Mucosa of rectum (tissue), 2 donors: Measurements from ENCODE around the gene CRTAC1.

Source experiments
- H3K27ac ChIP-seq, 2 donors: one replicate each; pipeline ENCODE4 v1.7.0; 2013; ENCODE audit warnings: inconsistent platforms in 2 of 2, low read depth in 2 of 2, low read length in 2 of 2
- H3K27me3 ChIP-seq, 2 donors: one replicate each; pipeline ENCODE4 v1.7.0; 2013; ENCODE audit warnings: low read length in 2 of 2; ENCODE audit not compliant: control insufficient read depth in 2 of 2, insufficient read depth in 2 of 2
- H3K36me3 ChIP-seq, 2 donors: one replicate each; pipeline ENCODE4 v1.7.0; 2013; ENCODE audit warnings: low read length in 2 of 2; ENCODE audit not compliant: control insufficient read depth in 2 of 2, insufficient read depth in 2 of 2
- H3K4me1 ChIP-seq, 2 donors: one replicate each; pipeline ENCODE4 v1.7.0; 2013; ENCODE audit warnings: low read length in 2 of 2, mild to moderate bottlenecking in 1 of 2; ENCODE audit not compliant: control insufficient read depth in 2 of 2, insufficient read depth in 2 of 2
- H3K4me3 ChIP-seq, 2 donors: one replicate each; pipeline ENCODE4 v1.7.0; 2013; ENCODE audit warnings: low read length in 2 of 2
- H3K9ac ChIP-seq, 2 donors: one replicate each; pipeline ENCODE4 v1.7.0; 2013; ENCODE audit warnings: low read length in 2 of 2, low read depth in 1 of 2, mild to moderate bottlenecking in 1 of 2
- H3K9me3 ChIP-seq, 2 donors: one replicate each; pipeline ENCODE4 v1.7.0; 2013; ENCODE audit warnings: low read length in 2 of 2; ENCODE audit not compliant: control insufficient read depth in 2 of 2
- donor health status: healthy.
- donor health status: Normal muscosa, but diverticular disease.

Gene CRTAC1

DNA sequence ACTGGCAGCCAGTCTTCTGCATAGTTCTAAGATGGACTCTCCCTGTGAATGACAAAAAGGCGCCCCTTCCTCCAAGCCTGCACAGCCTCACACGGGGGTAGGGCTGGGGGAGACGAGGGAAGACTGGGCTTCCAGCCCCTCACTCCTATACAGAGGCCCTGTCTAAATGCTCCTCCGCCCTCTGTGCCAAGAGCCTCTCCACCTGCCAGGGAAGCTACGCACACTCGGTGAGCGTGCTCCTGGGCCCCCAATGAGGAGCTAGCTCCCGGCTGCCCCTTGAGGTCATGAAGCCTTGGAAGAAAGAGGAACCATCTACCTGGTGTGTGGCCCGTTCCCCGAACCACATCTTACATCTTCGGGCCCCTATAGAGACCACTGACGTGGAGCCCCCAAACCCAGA lies 54.8 kb downstream of the CRTAC1 start:
- H3K9me3 ChIP-seq, result no peaks in the 10 kb centered on the region
- no peak overlapping the region for H3K9ac ChIP-seq
- peaks cover 5 to 6% of the 10 kb centered on the region in 2 donors for H3K27me3 ChIP-seq
- no peaks in the 10 kb centered on the region for H3K36me3 ChIP-seq
- no peak overlapping the region for H3K27ac ChIP-seq
- H3K4me1 ChIP-seq, result no peaks in the 10 kb centered on the region
- no peak overlapping the region for H3K4me3 ChIP-seq

DNA sequence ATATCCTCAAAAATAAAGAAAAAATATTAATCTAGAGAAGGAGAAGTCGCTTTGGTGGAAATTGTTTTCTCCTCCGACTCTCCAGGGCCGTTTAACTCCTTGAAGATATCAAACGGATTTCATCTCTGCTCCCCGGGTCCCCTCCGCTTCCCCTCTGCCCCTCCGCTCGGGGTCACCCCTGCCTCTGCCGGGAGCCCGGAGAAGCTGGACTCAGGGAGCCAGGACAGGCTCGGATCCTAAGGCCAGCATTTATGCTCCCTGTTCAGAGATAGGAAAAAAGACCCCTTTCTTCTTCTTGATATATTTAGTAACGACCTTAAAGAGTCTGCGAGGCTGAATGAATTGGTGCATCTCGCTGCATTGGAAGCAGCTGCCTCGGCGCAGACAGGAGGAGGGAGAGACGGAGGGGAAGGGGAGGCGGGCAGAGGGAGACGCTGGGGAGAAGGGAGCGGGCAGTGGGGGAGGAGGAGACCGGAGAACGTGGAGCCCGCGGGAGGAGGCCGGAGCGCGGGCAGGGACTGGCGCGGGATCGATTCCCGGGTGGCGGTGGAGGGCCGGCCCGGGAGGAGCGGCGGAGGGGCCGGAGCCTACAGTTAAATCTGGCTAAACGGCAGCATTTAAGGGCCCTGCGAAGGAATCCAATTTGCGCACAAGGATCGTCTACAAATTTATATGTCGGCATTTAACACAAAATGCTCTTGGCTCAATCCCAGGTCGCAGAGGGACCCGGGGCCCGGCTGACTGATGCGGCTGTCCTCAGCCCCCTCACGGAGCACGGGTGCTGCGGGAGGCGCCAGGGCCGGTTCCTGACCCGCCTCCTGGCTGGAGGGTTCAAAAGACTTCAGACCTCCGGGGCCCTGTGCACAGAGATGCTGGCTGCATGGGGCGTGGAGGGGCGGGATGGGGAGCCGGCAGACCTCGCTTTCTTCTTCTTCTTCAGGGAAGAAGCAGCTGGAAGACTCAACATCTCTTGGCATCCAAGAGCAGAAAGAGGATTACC lies 55.6 kb downstream of the CRTAC1 start:
- Histone ChIP-seq H3K4me3 (no peak overlapping the region), H3K9me3 (no peaks in the 10 kb centered on the region), H3K4me1 (no peaks in the 10 kb centered on the region), H3K36me3 (no peaks in the 10 kb centered on the region), H3K27me3 (peaks cover 5 to 10% of the 10 kb centered on the region in 2 donors), H3K27ac (no peak overlapping the region), H3K9ac (no peak overlapping the region)

DNA sequence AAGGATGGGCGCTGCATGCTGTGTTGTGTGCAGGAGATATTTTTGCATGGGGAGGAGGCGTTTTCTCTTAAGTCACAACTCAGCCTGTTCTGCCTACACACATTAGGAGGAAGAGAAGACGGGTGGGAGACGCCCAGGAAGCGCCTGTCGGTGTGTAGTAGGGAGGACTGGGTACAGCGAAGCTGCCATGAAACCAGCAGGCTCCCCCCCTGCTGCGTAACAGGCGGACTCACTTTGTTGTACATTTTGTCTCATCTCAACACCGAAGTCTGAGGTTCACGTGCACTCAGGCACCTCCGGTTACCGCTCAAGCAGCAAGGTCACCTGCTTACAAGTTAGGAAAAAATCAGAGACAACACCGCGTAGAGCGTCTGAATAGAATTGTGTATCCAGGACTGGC lies 56.3 kb downstream of the CRTAC1 start:
- H3K9me3 ChIP-seq, result no peaks in the 10 kb centered on the region
- no peaks in the 10 kb centered on the region for H3K36me3 ChIP-seq
- no peak overlapping the region for H3K27ac ChIP-seq
- H3K27me3 ChIP-seq, result peaks cover 8 to 10% of the 10 kb centered on the region in 2 donors
- no peak overlapping the region for H3K9ac ChIP-seq
- no peak overlapping the region for H3K4me3 ChIP-seq
- H3K4me1 ChIP-seq, result no peaks in the 10 kb centered on the region

DNA sequence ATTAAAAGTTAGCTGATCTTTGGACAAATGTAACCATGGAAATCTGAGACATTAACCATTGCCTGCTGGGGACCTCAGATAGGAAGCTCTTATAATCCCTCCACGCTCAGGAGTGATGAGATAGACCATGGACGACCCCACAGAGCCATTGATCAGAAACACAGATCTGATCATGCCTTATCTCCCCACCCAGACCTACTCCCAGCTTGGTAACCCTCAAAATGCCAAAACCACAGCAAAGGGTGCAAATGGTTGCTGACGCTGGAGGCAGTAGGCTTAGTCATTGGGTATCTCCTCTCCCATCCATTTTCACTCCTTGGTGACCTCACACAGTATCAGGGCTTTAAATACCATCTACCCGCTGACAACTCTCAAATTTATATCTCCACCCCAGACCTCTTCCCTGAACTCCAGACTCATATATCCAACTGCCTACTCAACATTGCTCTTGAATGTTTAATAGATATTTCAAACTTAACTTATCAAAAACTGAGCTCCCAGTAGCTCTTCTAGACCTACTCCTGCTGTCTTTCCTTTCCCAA lies 60.8 kb downstream of the CRTAC1 start:
- no peaks in the 10 kb centered on the region for H3K4me1 ChIP-seq
- no peaks in the 10 kb centered on the region for H3K36me3 ChIP-seq
- H3K27me3 ChIP-seq, result peaks cover 8 to 10% of the 10 kb centered on the region in 2 donors
- no peaks in the 10 kb centered on the region for H3K9me3 ChIP-seq
- H3K9ac ChIP-seq, result no peak overlapping the region
- H3K27ac ChIP-seq, result no peak overlapping the region
- no peak overlapping the region for H3K4me3 ChIP-seq

DNA sequence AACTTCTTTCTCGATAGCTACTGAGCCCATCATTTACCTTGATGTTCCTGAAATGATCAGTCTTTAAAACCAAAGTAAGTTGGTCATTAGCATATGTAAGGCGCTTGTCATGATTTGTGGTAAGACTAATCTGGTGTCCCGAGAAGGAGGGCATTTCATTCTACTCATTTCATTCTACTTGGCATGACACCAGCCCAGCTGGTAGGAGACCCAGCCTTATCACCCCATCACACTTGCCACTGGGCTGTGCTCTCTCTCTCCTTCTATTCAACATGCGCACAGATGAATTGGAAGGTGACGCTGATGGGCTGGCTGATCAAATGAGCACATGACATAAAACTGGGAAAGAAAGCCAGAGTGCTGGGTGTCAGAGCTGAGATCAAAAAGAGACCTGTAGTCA lies 65.7 kb downstream of the CRTAC1 start:
- Histone ChIP-seq H3K9me3 (no peaks in the 10 kb centered on the region), H3K4me3 (no peak overlapping the region), H3K27ac (no peak overlapping the region), H3K27me3 (peaks cover 3 to 6% of the 10 kb centered on the region in 2 donors), H3K9ac (no peak overlapping the region), H3K36me3 (no peaks in the 10 kb centered on the region), H3K4me1 (no peaks in the 10 kb centered on the region)

DNA sequence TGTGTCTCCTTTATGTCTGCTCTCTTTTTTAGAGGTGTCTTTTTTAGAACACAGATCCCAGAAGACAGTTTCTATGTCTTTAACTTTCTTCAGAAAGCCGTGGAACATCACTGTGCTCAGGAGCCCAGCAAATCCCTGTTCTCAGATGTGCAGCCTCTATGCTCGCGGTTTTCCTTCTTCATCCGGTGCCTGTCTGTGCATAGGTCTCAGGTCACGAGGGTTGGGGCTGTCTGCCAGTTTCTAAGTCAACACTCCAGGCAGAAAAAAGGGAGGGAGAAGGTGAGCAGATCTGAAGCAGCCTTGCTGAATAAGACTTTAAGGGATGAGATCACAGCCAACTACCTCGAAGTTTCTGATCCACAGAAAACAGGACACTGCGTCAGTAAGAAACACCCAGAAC lies 68.5 kb downstream of the CRTAC1 start:
- no peaks in the 10 kb centered on the region for H3K9me3 ChIP-seq
- no peaks in the 10 kb centered on the region for H3K36me3 ChIP-seq
- H3K9ac ChIP-seq, result no peak overlapping the region
- H3K4me3 ChIP-seq, result no peak overlapping the region
- H3K27ac ChIP-seq, result no peak overlapping the region
- H3K4me1 ChIP-seq, result no peaks in the 10 kb centered on the region
- peaks cover 3 to 9% of the 10 kb centered on the region in 2 donors for H3K27me3 ChIP-seq

DNA sequence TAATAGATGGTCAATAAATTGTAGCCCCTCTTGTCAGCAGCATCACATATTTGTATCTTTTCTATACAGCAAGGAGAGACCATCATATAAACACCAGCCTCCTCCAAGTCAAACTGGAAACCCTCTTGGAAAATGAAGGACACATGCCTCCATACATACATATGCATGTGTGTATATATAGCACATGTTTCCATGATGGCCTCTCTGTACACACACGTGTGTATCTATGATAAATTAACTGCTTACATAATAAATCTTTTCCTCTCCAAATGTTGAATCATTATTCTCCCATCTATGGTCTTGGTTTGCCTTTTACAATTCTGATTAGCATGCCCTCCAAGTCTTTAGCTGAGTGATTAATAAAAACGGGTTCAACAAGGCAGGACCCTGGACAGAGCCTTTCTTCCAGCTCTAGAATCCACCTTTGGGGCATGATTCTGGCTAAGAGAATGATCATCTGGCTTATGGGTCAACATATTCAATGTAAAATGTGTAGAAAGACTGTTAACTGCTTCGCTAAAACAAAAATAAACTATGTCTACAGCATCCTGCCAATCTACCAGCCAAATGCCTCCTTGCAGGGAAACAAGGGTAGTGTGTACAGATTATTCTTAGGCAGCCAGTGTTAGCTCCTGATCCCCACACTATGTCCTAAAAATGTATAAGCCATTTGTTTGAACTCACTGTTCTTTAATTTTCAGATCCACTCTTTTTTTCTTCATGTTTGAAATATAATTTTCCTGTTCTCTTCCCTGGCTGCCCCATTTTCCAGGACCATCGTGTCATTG lies 70.0 kb downstream of the CRTAC1 start:
- H3K27me3 ChIP-seq, result peaks cover 3 to 9% of the 10 kb centered on the region in 2 donors
- H3K4me3 ChIP-seq, result no peak overlapping the region
- no peaks in the 10 kb centered on the region for H3K9me3 ChIP-seq
- H3K27ac ChIP-seq, result no peak overlapping the region
- H3K9ac ChIP-seq, result no peak overlapping the region
- H3K36me3 ChIP-seq, result no peaks in the 10 kb centered on the region
- no peaks in the 10 kb centered on the region for H3K4me1 ChIP-seq

DNA sequence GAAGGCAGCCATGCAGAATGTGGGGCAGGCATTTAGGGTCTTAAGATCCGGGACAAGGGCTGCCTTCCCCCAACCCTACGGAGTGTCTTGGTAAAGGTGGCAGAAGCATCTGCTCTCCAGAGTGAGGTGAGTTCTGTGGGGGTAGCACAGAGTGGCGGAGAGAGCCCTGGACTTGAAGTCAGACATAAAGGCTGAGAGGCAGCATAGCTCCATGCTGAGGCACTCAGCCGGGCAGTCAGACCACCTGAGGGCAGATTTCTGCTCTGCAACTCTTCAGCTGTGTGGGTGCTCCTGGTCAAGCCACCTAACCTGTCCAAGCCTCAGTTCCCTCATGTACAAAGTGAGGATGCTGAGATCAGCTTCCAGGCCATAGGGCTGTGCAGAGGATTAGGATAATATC lies 81.0 kb downstream of the CRTAC1 start:
- no peak overlapping the region for H3K9ac ChIP-seq
- H3K9me3 ChIP-seq, result no peaks in the 10 kb centered on the region
- peaks cover 6 to 8% of the 10 kb centered on the region in 2 donors for H3K27me3 ChIP-seq
- no peak overlapping the region for H3K4me3 ChIP-seq
- no peaks in the 10 kb centered on the region for H3K4me1 ChIP-seq
- no peak overlapping the region for H3K27ac ChIP-seq
- H3K36me3 ChIP-seq, result no peaks in the 10 kb centered on the region

DNA sequence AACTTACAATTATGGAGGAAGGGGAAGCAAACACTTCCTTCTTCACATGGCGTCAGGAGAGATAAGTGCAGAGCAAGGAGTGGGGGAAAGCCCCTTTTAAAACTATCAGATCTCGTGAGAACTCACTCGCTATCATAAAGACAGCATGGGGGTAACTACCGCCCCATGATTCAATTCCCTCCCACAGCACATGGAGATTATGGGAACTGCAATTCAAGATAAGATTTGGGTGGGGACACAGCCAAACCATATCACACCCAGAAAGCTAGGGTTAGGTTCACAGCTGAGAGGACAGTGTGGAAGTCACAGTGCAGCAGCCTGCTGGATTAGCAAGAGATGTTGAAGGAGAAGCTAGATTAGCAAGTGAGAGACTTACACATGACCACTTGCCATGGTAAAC lies 81.6 kb downstream of the CRTAC1 start:
- no peak overlapping the region for H3K4me3 ChIP-seq
- H3K27me3 ChIP-seq, result peaks cover 2 to 6% of the 10 kb centered on the region in 2 donors
- H3K9ac ChIP-seq, result no peak overlapping the region
- no peak overlapping the region for H3K27ac ChIP-seq
- H3K9me3 ChIP-seq, result no peaks in the 10 kb centered on the region
- no peaks in the 10 kb centered on the region for H3K36me3 ChIP-seq
- no peaks in the 10 kb centered on the region for H3K4me1 ChIP-seq

DNA sequence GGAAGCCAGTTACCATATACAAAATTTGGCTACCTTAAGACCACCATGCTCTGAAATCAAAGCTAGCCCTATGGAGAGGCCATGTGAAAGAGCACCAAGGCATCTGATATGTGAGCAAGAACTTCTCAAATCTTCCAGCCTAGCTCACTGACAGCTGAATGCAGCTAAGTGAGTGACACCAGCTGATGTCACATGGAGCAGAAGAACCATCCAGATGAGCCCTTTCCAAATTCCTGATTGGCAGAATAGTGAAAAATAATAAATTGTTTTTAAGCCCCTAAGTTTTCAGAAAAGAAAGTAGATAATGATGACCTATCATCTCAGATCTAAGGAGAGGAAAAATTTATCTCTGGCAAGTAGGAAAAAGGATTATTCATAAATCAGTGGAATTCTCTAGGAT lies 85.6 kb downstream of the CRTAC1 start:
- no peak overlapping the region for H3K4me3 ChIP-seq
- H3K27me3 ChIP-seq, result peaks cover 0 to 8% of the 10 kb centered on the region in 2 donors
- H3K9ac ChIP-seq, result no peak overlapping the region
- no peaks in the 10 kb centered on the region for H3K36me3 ChIP-seq
- no peaks in the 10 kb centered on the region for H3K9me3 ChIP-seq
- H3K4me1 ChIP-seq, result no peaks in the 10 kb centered on the region
- H3K27ac ChIP-seq, result no peak overlapping the region
